Body of pancreas (tissue), 4 donors: ENCODE results near the gene KCTD21.

Source experiments
- CTCF ChIP-seq, 7 experiments: fragments of 450-650 bp in 4 of 7; fragments of 200-600 bp in 3 of 7; sonication (generic) in 3 of 7; IDR thresholded peaks; one replicate each; pipeline ENCODE4 v1.5.1; 2016 to 2019; ENCODE audit warnings: antibody characterized with exemption in 7 of 7
- POLR2A ChIP-seq, 3 donors: fragments of 450-650 bp; IDR thresholded peaks; one replicate each; pipeline ENCODE4 v1.6.1; 2016; ENCODE audit warnings: antibody characterized with exemption in 3 of 3, mild to moderate bottlenecking in 2 of 3

- no peak for TF ChIP-seq CTCF (IDR thresholded peaks at IDR 0.05)
- no peak for TF ChIP-seq POLR2A (IDR thresholded peaks at IDR 0.05)
These were observed 5.4 kb upstream of the KCTD21 start for GRCh38 chr11:78193806-78194205.
